ENCODE data around the gene AEBP1. TPM values are rescaled to one million over a fixed set of nuclear protein-coding genes. Genes with fewer than 3 reads are reported as not detected.

The AEBP1 gene
- total and polyA plus RNA-seq, 2 experiments from 2014 or later: 15.1 to 42.0 TPM

DNA sequence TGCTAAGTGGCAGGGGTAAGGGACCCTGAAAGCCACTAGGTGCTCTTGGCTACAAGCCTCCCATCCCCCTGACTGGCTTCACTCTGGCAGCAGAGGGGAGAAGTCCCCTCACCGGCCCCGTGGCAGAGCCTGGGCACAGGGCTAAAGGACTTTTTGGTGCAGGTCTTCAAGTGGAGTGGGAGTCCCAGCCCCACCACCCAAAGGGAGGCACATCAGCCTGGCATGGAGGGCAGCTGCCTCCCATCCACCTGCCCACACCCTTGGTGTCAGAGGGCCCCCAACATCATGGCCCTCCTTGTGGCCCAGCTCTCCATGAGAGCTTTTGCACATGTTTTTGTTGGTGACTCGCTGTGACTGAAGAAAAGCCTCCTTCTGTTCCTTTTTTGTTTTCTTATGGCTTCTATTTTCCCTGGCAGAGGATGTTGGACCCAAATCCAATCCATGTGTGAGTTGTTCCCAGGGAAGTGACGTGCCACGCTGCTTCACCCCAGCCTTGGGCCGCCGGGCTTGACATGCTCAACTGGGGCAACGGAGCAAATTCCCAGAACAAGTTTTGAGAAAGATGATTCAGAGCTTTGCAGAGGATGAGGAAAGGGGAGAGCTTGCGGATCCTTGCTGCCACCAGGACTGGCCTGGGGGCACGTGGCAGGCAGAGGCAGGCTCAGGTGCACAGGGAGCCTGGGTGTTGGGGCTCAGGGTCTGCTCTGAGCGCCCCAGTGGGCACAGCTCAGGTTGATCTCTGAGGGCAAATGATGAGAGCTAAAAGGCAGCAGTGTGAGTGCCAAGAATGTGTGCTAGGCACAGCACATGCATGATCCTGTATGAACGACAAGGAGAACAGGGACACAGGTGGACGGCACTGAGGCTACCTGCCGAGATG, 1.9 kb upstream of the AEBP1 start (continued):
- TF ChIP-seq, protein P1, sequence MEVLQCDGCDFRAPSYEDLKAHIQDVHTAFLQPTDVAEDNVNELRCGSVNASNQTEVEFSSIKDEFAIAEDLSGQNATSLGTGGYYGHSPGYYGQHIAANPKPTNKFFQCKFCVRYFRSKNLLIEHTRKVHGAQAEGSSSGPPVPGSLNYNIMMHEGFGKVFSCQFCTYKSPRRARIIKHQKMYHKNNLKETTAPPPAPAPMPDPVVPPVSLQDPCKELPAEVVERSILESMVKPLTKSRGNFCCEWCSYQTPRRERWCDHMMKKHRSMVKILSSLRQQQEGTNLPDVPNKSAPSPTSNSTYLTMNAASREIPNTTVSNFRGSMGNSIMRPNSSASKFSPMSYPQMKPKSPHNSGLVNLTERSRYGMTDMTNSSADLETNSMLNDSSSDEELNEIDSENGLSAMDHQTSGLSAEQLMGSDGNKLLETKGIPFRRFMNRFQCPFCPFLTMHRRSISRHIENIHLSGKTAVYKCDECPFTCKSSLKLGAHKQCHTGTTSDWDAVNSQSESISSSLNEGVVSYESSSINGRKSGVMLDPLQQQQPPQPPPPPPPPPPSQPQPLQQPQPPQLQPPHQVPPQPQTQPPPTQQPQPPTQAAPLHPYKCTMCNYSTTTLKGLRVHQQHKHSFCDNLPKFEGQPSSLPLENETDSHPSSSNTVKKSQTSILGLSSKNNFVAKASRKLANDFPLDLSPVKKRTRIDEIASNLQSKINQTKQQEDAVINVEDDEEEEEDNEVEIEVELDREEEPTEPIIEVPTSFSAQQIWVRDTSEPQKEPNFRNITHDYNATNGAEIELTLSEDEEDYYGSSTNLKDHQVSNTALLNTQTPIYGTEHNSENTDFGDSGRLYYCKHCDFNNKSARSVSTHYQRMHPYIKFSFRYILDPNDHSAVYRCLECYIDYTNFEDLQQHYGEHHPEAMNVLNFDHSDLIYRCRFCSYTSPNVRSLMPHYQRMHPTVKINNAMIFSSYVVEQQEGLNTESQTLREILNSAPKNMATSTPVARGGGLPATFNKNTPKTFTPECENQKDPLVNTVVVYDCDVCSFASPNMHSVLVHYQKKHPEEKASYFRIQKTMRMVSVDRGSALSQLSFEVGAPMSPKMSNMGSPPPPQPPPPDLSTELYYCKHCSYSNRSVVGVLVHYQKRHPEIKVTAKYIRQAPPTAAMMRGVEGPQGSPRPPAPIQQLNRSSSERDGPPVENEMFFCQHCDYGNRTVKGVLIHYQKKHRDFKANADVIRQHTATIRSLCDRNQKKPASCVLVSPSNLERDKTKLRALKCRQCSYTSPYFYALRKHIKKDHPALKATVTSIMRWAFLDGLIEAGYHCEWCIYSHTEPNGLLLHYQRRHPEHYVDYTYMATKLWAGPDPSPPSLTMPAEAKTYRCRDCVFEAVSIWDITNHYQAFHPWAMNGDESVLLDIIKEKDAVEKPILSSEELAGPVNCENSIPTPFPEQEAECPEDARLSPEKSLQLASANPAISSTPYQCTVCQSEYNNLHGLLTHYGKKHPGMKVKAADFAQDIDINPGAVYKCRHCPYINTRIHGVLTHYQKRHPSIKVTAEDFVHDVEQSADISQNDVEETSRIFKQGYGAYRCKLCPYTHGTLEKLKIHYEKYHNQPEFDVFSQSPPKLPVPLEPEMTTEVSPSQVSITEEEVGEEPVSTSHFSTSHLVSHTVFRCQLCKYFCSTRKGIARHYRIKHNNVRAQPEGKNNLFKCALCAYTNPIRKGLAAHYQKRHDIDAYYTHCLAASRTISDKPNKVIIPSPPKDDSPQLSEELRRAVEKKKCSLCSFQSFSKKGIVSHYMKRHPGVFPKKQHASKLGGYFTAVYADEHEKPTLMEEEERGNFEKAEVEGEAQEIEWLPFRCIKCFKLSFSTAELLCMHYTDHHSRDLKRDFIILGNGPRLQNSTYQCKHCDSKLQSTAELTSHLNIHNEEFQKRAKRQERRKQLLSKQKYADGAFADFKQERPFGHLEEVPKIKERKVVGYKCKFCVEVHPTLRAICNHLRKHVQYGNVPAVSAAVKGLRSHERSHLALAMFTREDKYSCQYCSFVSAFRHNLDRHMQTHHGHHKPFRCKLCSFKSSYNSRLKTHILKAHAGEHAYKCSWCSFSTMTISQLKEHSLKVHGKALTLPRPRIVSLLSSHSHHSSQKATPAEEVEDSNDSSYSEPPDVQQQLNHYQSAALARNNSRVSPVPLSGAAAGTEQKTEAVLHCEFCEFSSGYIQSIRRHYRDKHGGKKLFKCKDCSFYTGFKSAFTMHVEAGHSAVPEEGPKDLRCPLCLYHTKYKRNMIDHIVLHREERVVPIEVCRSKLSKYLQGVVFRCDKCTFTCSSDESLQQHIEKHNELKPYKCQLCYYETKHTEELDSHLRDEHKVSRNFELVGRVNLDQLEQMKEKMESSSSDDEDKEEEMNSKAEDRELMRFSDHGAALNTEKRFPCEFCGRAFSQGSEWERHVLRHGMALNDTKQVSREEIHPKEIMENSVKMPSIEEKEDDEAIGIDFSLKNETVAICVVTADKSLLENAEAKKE (CRISPR knock-in tag; IDR thresholded peaks at IDR 0.05): no peak
- TF ChIP-seq ZNF331 (CRISPR knock-in tag; IDR thresholded peaks at IDR 0.05; ENCODE audit: low read depth) (no peak), EZH2phosphoT487 (IDR thresholded peaks at IDR 0.05; ENCODE audit: unreplicated experiment) (no peak), CREB1 (CRISPR knock-in tag; IDR thresholded peaks at IDR 0.05; ENCODE audit: low read depth) (no peak), ZNF114 (CRISPR knock-in tag; IDR thresholded peaks at IDR 0.05) (no peak)

DNA sequence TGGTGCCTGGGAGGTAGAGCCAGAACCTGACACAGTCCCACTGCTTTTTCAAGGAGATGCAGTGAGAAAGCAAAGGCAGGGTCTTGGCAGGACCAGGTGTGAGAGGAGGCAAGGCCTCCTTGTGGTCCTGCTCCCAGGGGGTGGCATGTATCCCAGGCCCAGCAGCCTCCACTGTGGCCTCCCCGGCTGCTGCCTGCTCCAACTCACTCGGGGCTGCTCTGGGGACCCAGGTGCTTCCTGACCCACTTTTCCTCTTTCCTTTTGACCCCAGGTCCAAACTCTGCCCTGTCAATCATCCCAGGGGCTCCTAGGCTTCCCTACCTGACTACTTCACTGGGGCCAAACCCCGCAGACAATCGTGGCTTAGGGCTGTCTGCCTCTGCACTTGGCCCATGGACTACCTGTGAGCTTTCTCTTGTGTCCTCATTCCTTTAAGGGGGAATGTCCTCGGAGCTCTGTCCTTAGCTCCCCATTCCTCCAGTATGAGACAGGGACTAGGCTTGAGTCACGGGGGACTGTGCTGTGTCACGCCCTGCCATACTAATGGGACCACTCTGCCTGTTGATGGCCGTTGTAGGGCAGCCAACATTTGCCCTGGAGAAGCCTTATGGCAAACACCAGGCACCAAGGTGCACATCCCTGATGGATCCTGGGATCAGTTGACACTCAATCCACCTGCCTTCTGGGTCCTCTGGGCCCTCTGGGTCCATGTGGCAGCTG, 1.1 kb upstream of the AEBP1 start:
- H4K20me1 ChIP-seq (replicated peaks; ENCODE audit: insufficient read depth): no peaks in the 10 kb centered on the region
- H3K4me1 ChIP-seq (ENCODE audit: insufficient read depth): peaks cover 8% of the 10 kb centered on the region; the same call in 1 of the 2 replicates
- no peak overlapping the region for H3K27ac ChIP-seq (ENCODE audit: low read depth)
- H3K27me3 Mint-ChIP-seq (ENCODE audit: insufficient read depth, low read depth, poor library complexity): peaks cover 16% of the 10 kb centered on the region
- H3K36me3 Mint-ChIP-seq (ENCODE audit: low read depth): peaks cover 3% of the 10 kb centered on the region; the same call in 1 of the 3 replicates
- H3K27me3 ChIP-seq (ENCODE audit: insufficient read depth): peaks cover 9% of the 10 kb centered on the region; the same call in 1 of the 2 replicates
- H3K27ac Mint-ChIP-seq: no peak overlapping the region
- no peaks in the 10 kb centered on the region for H3K9me2 ChIP-seq (ENCODE audit: insufficient read depth)
- peak overlapping the region; percentile 79; the same call in 1 of the 2 replicates for H3K4me2 ChIP-seq
- no peak for DNase-seq (ENCODE audit: low spot score)
- TF ChIP-seq STAT1 (IDR thresholded peaks at IDR 0.05; ENCODE audit: unreplicated experiment): no peak
- TF ChIP-seq, protein P2, sequence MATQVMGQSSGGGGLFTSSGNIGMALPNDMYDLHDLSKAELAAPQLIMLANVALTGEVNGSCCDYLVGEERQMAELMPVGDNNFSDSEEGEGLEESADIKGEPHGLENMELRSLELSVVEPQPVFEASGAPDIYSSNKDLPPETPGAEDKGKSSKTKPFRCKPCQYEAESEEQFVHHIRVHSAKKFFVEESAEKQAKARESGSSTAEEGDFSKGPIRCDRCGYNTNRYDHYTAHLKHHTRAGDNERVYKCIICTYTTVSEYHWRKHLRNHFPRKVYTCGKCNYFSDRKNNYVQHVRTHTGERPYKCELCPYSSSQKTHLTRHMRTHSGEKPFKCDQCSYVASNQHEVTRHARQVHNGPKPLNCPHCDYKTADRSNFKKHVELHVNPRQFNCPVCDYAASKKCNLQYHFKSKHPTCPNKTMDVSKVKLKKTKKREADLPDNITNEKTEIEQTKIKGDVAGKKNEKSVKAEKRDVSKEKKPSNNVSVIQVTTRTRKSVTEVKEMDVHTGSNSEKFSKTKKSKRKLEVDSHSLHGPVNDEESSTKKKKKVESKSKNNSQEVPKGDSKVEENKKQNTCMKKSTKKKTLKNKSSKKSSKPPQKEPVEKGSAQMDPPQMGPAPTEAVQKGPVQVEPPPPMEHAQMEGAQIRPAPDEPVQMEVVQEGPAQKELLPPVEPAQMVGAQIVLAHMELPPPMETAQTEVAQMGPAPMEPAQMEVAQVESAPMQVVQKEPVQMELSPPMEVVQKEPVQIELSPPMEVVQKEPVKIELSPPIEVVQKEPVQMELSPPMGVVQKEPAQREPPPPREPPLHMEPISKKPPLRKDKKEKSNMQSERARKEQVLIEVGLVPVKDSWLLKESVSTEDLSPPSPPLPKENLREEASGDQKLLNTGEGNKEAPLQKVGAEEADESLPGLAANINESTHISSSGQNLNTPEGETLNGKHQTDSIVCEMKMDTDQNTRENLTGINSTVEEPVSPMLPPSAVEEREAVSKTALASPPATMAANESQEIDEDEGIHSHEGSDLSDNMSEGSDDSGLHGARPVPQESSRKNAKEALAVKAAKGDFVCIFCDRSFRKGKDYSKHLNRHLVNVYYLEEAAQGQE (IDR thresholded peaks at IDR 0.05; ENCODE audit: unreplicated experiment): no peak
- TF ChIP-seq EZH2 (IDR thresholded peaks at IDR 0.05; ENCODE audit: low read depth, unreplicated experiment): no peak
- no peak for TF ChIP-seq POLR2AphosphoS5 (IDR thresholded peaks at IDR 0.05; ENCODE audit: low read depth)
- no peak for TF ChIP-seq CREB1 (CRISPR knock-in tag; IDR thresholded peaks at IDR 0.05; ENCODE audit: low read depth)
- no peak for TF ChIP-seq EZH2phosphoT487 (IDR thresholded peaks at IDR 0.05; ENCODE audit: unreplicated experiment)
- no peaks in the 10 kb centered on the region for H3K9me3 Mint-ChIP-seq
- H3K4me3 ChIP-seq: peak overlapping the region; percentile 87
- H3K4me1 Mint-ChIP-seq: peaks cover 20% of the 10 kb centered on the region
- ATAC-seq: no peak
- no peaks in the 10 kb centered on the region; the same call in 1 of the 2 replicates for H3K79me2 ChIP-seq (replicated peaks; ENCODE audit: insufficient read depth)
- H2AFZ ChIP-seq: peak overlapping the region; percentile 95
- H3K4me3 Mint-ChIP-seq: peak overlapping the region; percentile 63
- no peaks in the 10 kb centered on the region for H3F3A ChIP-seq (replicated peaks; ENCODE audit: low read depth)
- H3K36me3 ChIP-seq (ENCODE audit: insufficient read depth): no peaks in the 10 kb centered on the region
